NCI-H526 (cell line): ENCODE data around the gene BRCA2.

Experiments used
- DNase-seq, 2 experiments: peaks; one replicate each; lab custom pipeline; 2025; lab: John Stamatoyannopoulos, UW

The BRCA2 gene

GRCh38 chr13:32315238-32316027, at the start of gene BRCA2, which contains the start of gene ZAR1L:
BRCA2 (plus strand) TSS chr13:32315508; CDS start chr13:32316461, 953 bp downstream.
ZAR1L (minus strand) TSS chr13:32315363; CDS start chr13:32311925, 3,438 bp downstream.
- DNase-seq: peak; percentile 81 to 96

- no peak for DNase-seq
These were observed 49.6 kb upstream of the BRCA2 start for GRCh38 chr13:32265726-32266125.

- no peak for DNase-seq
These were observed 49.2 kb upstream of the BRCA2 start for GRCh38 chr13:32266130-32266529.

GRCh38 chr13:32267836-32268439, 47.4 kb upstream of the BRCA2 start:
- peak in 1 of 2 experiments; percentile 68 for DNase-seq

- DNase-seq: no peak
These were observed 43.2 kb upstream of the BRCA2 start for GRCh38 chr13:32272021-32272683.

- no peak for DNase-seq
These were observed 37.5 kb upstream of the BRCA2 start for GRCh38 chr13:32277839-32278238.

GRCh38 chr13:32278426-32278825, 36.9 kb upstream of the BRCA2 start:
- no peak for DNase-seq

GRCh38 chr13:32281096-32281495, 34.2 kb upstream of the BRCA2 start:
- DNase-seq: no peak

- no peak for DNase-seq
These were observed 33.1 kb upstream of the BRCA2 start for GRCh38 chr13:32282096-32282711.

- DNase-seq: no peak
These were observed 30.2 kb upstream of the BRCA2 start for GRCh38 chr13:32284927-32285632.

- no peak for DNase-seq
These were observed 29.7 kb upstream of the BRCA2 start for GRCh38 chr13:32285633-32285965.

GRCh38 chr13:32297206-32297605, 18.1 kb upstream of the BRCA2 start:
- DNase-seq: no peak

- DNase-seq: no peak
These were observed 16.6 kb upstream of the BRCA2 start for GRCh38 chr13:32298695-32299094.

- no peak for DNase-seq
These were observed 15.4 kb upstream of the BRCA2 start for GRCh38 chr13:32299893-32300292.

- no peak for DNase-seq
These were observed 14.9 kb upstream of the BRCA2 start for GRCh38 chr13:32300406-32300805.

GRCh38 chr13:32300920-32301319, 14.4 kb upstream of the BRCA2 start:
- DNase-seq: no peak

GRCh38 chr13:32302461-32302860, 12.8 kb upstream of the BRCA2 start:
- DNase-seq: no peak

- no peak for DNase-seq
These were observed 9.7 kb upstream of the BRCA2 start for GRCh38 chr13:32305646-32306045.

GRCh38 chr13:32309312-32310133, 5.8 kb upstream of the BRCA2 start:
- peak in 1 of 2 experiments; percentile 41 for DNase-seq

GRCh38 chr13:32310134-32310706, 5.1 kb upstream of the BRCA2 start:
- peak; percentile 31 to 80 for DNase-seq
